ENCODE data around the gene PRELID3B. TPM values are rescaled to one million over a fixed set of nuclear protein-coding genes. Genes with fewer than 3 reads are reported as not detected.

Gene PRELID3B
- total and polyA plus RNA-seq, 2 of the 13 experiments (the other 11 are each of a cell fraction or from before 2014, with no cell fraction given) = 23.3 to 42.6 TPM

- TF ChIP-seq PRDM15 (CRISPR knock-in tag; IDR thresholded peaks at IDR 0.05) (peak; percentile 64; the same call in 1 of the 2 replicates), ETV5 (CRISPR knock-in tag; IDR thresholded peaks at IDR 0.05; ENCODE audit: borderline replicate concordance) (peak; percentile 63; the same call in 1 of the 2 replicates), RBFOX2 (IDR thresholded peaks at IDR 0.05; ENCODE audit: low read depth, low read length) (peak; percentile 59), KLF16 (CRISPR knock-in tag; IDR thresholded peaks at IDR 0.05) (no peak; a peak in 1 of 4 replicates), ZNF350 (CRISPR knock-in tag; IDR thresholded peaks at IDR 0.05; ENCODE audit: borderline replicate concordance, low read depth) (no peak), KDM1A (CRISPR knock-in tag; IDR thresholded peaks at IDR 0.05) (no peak), RFX3 (CRISPR knock-in tag; IDR thresholded peaks at IDR 0.05) (no peak), ZNF33B (CRISPR knock-in tag; IDR thresholded peaks at IDR 0.05) (no peak), ZNF546 (CRISPR knock-in tag; conservative IDR thresholded peaks at IDR 0.05) (0 out of 2 replicates have a peak, but pooled peaks have one; percentile 14), HOXA7 (CRISPR knock-in tag; IDR thresholded peaks at IDR 0.05) (no peak), ZBTB49 (CRISPR knock-in tag; IDR thresholded peaks at IDR 0.05; ENCODE audit: borderline replicate concordance) (0 out of 2 replicates have a peak, but pooled peaks have one; percentile 21), MYC (CRISPR knock-in tag; IDR thresholded peaks at IDR 0.05; ENCODE audit: borderline replicate concordance) (no peak), FOSL1 (CRISPR knock-in tag; IDR thresholded peaks at IDR 0.05; ENCODE audit: borderline replicate concordance) (no peak; the same call in 1 of the 2 replicates), DMAP1 (CRISPR knock-in tag; IDR thresholded peaks at IDR 0.05) (0 out of 2 replicates have a peak, but pooled peaks have one; percentile 14), TFE3 (CRISPR knock-in tag; IDR thresholded peaks at IDR 0.05) (peak; percentile 27; the same call in 1 of the 2 replicates), ZNF644 (CRISPR knock-in tag; IDR thresholded peaks at IDR 0.05; ENCODE audit: low read depth) (peak; percentile 57; the same call in 1 of the 2 replicates), GABPB1 (CRISPR knock-in tag; IDR thresholded peaks at IDR 0.05) (peak; percentile 45; the same call in 1 of the 2 replicates)
Measured at GRCh38 chr20:59016795-59017492, 25.6 kb downstream of the PRELID3B start (continued).

Data from HepG2 (cell line).